ENCODE measurements around the gene LRRC31.

DNA sequence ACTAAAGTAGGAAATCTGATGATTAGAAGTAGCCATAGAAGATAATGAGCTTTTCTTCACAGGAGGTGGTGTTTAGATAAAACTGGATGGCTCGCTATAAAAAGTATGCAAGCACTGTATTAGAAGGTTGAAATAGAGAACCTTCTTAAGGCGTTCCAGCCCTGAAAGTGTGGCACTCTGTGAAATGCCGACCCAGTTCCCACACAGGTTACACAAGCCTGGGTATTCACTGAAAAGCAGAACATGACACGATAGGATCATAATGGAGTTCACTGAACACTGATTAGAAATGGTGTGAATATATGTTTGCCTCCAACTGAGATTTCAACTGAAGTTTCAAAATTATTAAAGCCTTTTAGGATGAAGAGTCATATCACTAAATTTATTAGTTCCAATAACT, 42.0 kb downstream of the LRRC31 start:
- TF ChIP-seq CTCF (conservative IDR thresholded peaks at IDR 0.05 in 1 of 2, IDR thresholded peaks at IDR 0.05 in 1 of 2; ENCODE audit: extremely low read depth in 1 of 2, insufficient read depth in 1 of 2, low read depth in 1 of 2, low read length in 2 of 2) (no peak), EZH2 (IDR thresholded peaks at IDR 0.05; ENCODE audit: borderline replicate concordance, low read length) (no peak)
